NCI-H446 (cell line): ENCODE measurements around the gene NIN.
A peak's percentile ranks its signal among the peaks of the same experiment; 100 is the strongest.

Experiments
- DNase-seq, 2 experiments: peaks; one replicate each; lab custom pipeline; 2025; lab: John Stamatoyannopoulos, UW

NIN gene

GRCh38 chr14:50839691-50840090, 8.7 kb upstream of the NIN start:
- DNase-seq: peak in 1 of 2 experiments; percentile 77

- no peak for DNase-seq
These were observed 8.1 kb upstream of the NIN start for GRCh38 chr14:50839048-50839447.

- no peak for DNase-seq
These were observed 7.0 kb upstream of the NIN start for GRCh38 chr14:50837850-50838470.

- no peak for DNase-seq
These were observed 6.3 kb upstream of the NIN start for GRCh38 chr14:50837271-50837670.

- no peak for DNase-seq
These were observed 5.6 kb upstream of the NIN start for GRCh38 chr14:50836515-50836914.

GRCh38 chr14:50835280-50835679, 4.3 kb upstream of the NIN start:
- no peak for DNase-seq

- DNase-seq: no peak
These were observed 3.9 kb upstream of the NIN start for GRCh38 chr14:50834802-50835276.

- DNase-seq: no peak
These were observed 2.1 kb upstream of the NIN start for GRCh38 chr14:50832935-50833630.

- no peak for DNase-seq
These were observed 785 bp upstream of the NIN start for GRCh38 chr14:50831726-50832168.

- peak in 1 of 2 experiments; percentile 27 for DNase-seq
These were observed 674 bp downstream of the NIN start for GRCh38 chr14:50830044-50830931.

- no peak for DNase-seq
These were observed 1.4 kb downstream of the NIN start for GRCh38 chr14:50829489-50830043.

GRCh38 chr14:50828721-50829488, 2.1 kb downstream of the NIN start:
- DNase-seq: no peak

GRCh38 chr14:50826681-50827080, 4.3 kb downstream of the NIN start:
- DNase-seq: peak in 1 of 2 experiments; percentile 51

GRCh38 chr14:50825307-50825706, 5.7 kb downstream of the NIN start:
- no peak for DNase-seq

- DNase-seq: no peak
These were observed 7.0 kb downstream of the NIN start for GRCh38 chr14:50823762-50824636.

GRCh38 chr14:50823051-50823761, 7.8 kb downstream of the NIN start:
- DNase-seq: no peak

GRCh38 chr14:50822501-50823042, 8.4 kb downstream of the NIN start:
- DNase-seq: no peak

GRCh38 chr14:50821510-50822464, 9.2 kb downstream of the NIN start:
- DNase-seq: no peak
